K562 (cell line): ENCODE measurements around the gene CTBP2. TPM values are rescaled to one million over a fixed set of nuclear protein-coding genes. Genes with fewer than 3 reads are reported as not detected.

Source experiments
- C11orf30 ChIP-seq: fragments of 450-650 bp; IDR thresholded peaks from 2 replicates; pipeline ENCODE4 v1.6.1; 2016; ENCODE audit warnings: low read depth, mild to moderate bottlenecking
- CBFB ChIP-seq: sonication (generic); formaldehyde crosslinking; IDR thresholded peaks from 2 replicates; pipeline ENCODE4 v1.4.0; 2020; ENCODE audit warnings: mild to moderate bottlenecking, missing genetic modification reagents
- CC2D1A ChIP-seq: fragments of 450-650 bp; IDR thresholded peaks from 2 replicates; pipeline ENCODE4 v1.6.1; 2017; ENCODE audit warnings: mild to moderate bottlenecking
- EHMT2 ChIP-seq: fragments of 450-650 bp; IDR thresholded peaks from 2 replicates; pipeline ENCODE4 v1.6.1; 2018; ENCODE audit warnings: antibody characterized with exemption
- FOSL1 ChIP-seq: fragments of 200-800 bp; sonication (Bioruptor generic); conservative IDR thresholded peaks from 2 replicates; pipeline ENCODE4 v1.6.1; 2016; ENCODE audit warnings: missing genetic modification characterization, missing compliant biosample characterization
- KHSRP ChIP-seq: fragments of 450-650 bp; IDR thresholded peaks from 2 replicates; pipeline ENCODE4 v1.6.1; 2017
- MCM2 ChIP-seq: fragments of 450-650 bp; IDR thresholded peaks from 2 replicates; pipeline ENCODE4 v1.6.1; 2017; ENCODE audit warnings: low read depth, mild to moderate bottlenecking
- NCOR1 ChIP-seq: fragments of 450-650 bp; IDR thresholded peaks from 2 replicates; pipeline ENCODE4 v1.6.1; 2016; ENCODE audit warnings: mild to moderate bottlenecking, moderate library complexity
- POLR2A ChIP-seq: fragments of 450-650 bp; conservative IDR thresholded peaks from 2 replicates; pipeline ENCODE4 v1.6.1; 2016
- RFX1 ChIP-seq: fragments of 450-650 bp; IDR thresholded peaks from 2 replicates; pipeline ENCODE4 v1.6.1; 2016; ENCODE audit warnings: mild to moderate bottlenecking, moderate library complexity
- SIX5 ChIP-seq, 2 experiments: IDR thresholded peaks; 2 replicates each; pipeline ENCODE4 v1.6.1; 2011; ENCODE audit warnings: low read length in 2 of 2, borderline replicate concordance in 1 of 2, low read depth in 1 of 2, mild to moderate bottlenecking in 1 of 2, moderate library complexity in 1 of 2; ENCODE audit not compliant: insufficient read depth in 1 of 2
- TEAD2 ChIP-seq: fragments of 450-650 bp; IDR thresholded peaks from 2 replicates; pipeline ENCODE4 v1.6.1; 2016; ENCODE audit warnings: missing genetic modification characterization, control low read depth, missing compliant biosample characterization
- TOE1 ChIP-seq, 2 experiments: fragments of 450-650 bp in 1 of 2; sonication (generic) in 1 of 2; formaldehyde crosslinking in 1 of 2; IDR thresholded peaks; 2 replicates each; pipeline versions ENCODE4 v1.7.1 to v1.8.0; 2016 to 2022; ENCODE audit warnings: borderline replicate concordance in 2 of 2, mild to moderate bottlenecking in 2 of 2, antibody characterized with exemption in 1 of 2, inconsistent platforms in 1 of 2, low read depth in 1 of 2, missing genetic modification reagents in 1 of 2, moderate library complexity in 1 of 2
- ZC3H11A ChIP-seq: IDR thresholded peaks from 2 replicates; pipeline ENCODE4 v1.6.1; 2012; ENCODE audit warnings: low read depth, low read length, improper control_type of control experiment
- ZNF175 ChIP-seq: fragments of 200-800 bp; sonication (Bioruptor generic); IDR thresholded peaks from 2 replicates; pipeline ENCODE4 v1.6.1; 2016; ENCODE audit warnings: low read depth, mild to moderate bottlenecking, missing genetic modification characterization, missing compliant biosample characterization
- polyA plus RNA-seq, 8 experiments: library from polyadenylated mRNA; depleted of rRNA in 4 of 8; stranded (reverse) in 5 of 8; unstranded in 3 of 8; fragments of >200 nt; fragmentation: Nextera tagmentation in 2 of 8; fragmentation: Illumina TruSeq in 1 of 8; extraction: Ambion mirVana in 2 of 8; extraction: Trizol in 1 of 8; gene quantifications; 2 replicates each; pipeline versions ENCODE4 v1.2.1 to v1.2.3, GENCODE V29; 2011 to 2014; ENCODE audit warnings: inconsistent platforms in 1 of 8, missing spikeins in 1 of 8
- total RNA-seq, 7 experiments: library from RNA; depleted of rRNA in 6 of 7; stranded (reverse); fragments of >200 nt in 6 of 7; fragmentation: Illumina TruSeq in 2 of 7; extraction: Trizol in 2 of 7; gene quantifications; 2 replicates each; pipeline versions ENCODE4 v1.2.1 to v1.2.3, GENCODE V29; 2011 to 2021; ENCODE audit warnings: low replicate concordance in 1 of 7
- TF ChIP-seq, protein P1 (sequence below): fragments of 450-650 bp; IDR thresholded peaks from 2 replicates; pipeline ENCODE4 v1.7.1; 2018; ENCODE audit warnings: mild to moderate bottlenecking, low read depth; ENCODE audit not compliant: partially characterized antibody
- TF ChIP-seq, protein P2 (sequence below): fragments of 250-450 bp; sonication (Bioruptor Pico); IDR thresholded peaks from 2 replicates; pipeline ENCODE4 v1.9.0; 2021; ENCODE audit warnings: mild to moderate bottlenecking
- TF ChIP-seq, protein P3 (sequence below), 3 experiments: IDR thresholded peaks in 2 of 3; conservative IDR thresholded peaks in 1 of 3; 2 replicates each; pipeline ENCODE4 v1.5.1; 2011 to 2012; ENCODE audit warnings: low read length in 3 of 3, mild to moderate bottlenecking in 3 of 3, control low read depth in 2 of 3, improper control_type of control experiment in 1 of 3, inconsistent platforms in 1 of 3, low read depth in 1 of 3, mixed read lengths in 1 of 3, moderate library complexity in 1 of 3; ENCODE audit not compliant: insufficient read depth in 2 of 3
- TF ChIP-seq, protein P4 (sequence below), 2 experiments: fragments of 200-800 bp in 1 of 2; sonication (Bioruptor generic) in 1 of 2; sonication (generic) in 1 of 2; formaldehyde crosslinking in 1 of 2; IDR thresholded peaks in 1 of 2; conservative IDR thresholded peaks in 1 of 2; 2 replicates each; pipeline versions ENCODE4 v1.5.0 to v1.6.1; 2016 to 2020; ENCODE audit warnings: missing compliant biosample characterization in 1 of 2, missing genetic modification characterization in 1 of 2, missing genetic modification reagents in 1 of 2
- TF ChIP-seq, protein P5 (sequence below): fragments of 250-450 bp; sonication (Bioruptor Pico); IDR thresholded peaks from 2 replicates; pipeline ENCODE4 v1.5.0; 2021

Gene CTBP2
- total and polyA plus RNA-seq, 9 of the 15 experiments (the other 6 are each of a cell fraction or from before 2014, with no cell fraction given) = 1.3 to 8.8 (median 5.1) TPM

DNA sequence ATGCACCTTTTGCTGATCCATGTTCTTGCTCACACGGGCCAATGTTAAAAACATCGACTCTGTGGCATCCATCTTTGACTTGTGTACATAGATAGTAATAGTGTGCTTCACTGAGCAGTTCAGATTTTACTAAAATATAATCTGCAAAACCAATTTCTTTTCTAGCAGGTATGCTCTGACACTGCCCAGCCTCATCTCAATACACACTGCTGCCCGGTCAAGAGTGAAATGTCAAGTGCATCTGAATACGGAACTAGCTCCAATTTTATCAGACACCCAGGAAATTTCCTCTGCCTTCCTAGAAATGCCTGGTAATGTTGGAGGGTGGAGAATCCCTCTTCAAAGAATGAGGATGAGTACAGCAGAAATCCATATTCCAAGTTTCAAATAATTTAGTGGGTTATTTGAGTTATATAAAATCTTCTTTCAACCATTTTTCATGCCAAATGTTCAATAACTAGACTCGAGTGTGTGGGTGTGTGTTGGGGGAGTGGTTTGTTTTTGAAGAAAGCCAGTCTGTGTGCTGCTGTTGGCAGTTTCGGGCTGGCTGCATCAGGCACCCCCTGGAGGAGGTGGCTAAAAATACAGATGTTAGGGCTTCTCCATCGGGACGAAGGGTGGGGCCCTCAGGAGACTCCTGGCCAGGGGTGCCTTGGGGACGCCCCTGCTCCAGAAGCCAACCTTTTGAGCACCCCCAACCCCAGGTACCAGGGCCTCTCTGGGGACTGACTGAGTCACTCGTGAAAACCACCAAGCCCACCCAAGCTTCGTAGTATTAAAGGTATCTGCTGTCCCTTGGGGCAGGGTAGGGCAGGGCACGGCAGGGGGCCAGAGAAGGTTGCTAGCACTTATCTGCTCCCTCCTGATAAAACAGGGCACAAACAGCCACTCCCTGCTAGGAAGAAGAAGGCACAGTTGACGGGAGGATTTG lies 15.4 kb downstream of the CTBP2 start (continued):
- TF ChIP-seq, protein P1, sequence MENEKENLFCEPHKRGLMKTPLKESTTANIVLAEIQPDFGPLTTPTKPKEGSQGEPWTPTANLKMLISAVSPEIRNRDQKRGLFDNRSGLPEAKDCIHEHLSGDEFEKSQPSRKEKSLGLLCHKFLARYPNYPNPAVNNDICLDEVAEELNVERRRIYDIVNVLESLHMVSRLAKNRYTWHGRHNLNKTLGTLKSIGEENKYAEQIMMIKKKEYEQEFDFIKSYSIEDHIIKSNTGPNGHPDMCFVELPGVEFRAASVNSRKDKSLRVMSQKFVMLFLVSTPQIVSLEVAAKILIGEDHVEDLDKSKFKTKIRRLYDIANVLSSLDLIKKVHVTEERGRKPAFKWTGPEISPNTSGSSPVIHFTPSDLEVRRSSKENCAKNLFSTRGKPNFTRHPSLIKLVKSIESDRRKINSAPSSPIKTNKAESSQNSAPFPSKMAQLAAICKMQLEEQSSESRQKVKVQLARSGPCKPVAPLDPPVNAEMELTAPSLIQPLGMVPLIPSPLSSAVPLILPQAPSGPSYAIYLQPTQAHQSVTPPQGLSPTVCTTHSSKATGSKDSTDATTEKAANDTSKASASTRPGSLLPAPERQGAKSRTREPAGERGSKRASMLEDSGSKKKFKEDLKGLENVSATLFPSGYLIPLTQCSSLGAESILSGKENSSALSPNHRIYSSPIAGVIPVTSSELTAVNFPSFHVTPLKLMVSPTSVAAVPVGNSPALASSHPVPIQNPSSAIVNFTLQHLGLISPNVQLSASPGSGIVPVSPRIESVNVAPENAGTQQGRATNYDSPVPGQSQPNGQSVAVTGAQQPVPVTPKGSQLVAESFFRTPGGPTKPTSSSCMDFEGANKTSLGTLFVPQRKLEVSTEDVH = no peak
- TF ChIP-seq POLR2A = no peak
- TF ChIP-seq EHMT2 = no peak
- TF ChIP-seq NCOR1 = peak; percentile 43
- TF ChIP-seq C11orf30 = no peak
- TF ChIP-seq, protein P2, sequence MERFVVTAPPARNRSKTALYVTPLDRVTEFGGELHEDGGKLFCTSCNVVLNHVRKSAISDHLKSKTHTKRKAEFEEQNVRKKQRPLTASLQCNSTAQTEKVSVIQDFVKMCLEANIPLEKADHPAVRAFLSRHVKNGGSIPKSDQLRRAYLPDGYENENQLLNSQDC (CRISPR knock-in tag) = no peak
- no peak for TF ChIP-seq CC2D1A
- no peak for TF ChIP-seq TOE1 (IDR thresholded peaks at IDR 0.05; ENCODE audit: borderline replicate concordance)
- TF ChIP-seq TOE1 (CRISPR knock-in tag; IDR thresholded peaks at IDR 0.05; ENCODE audit: borderline replicate concordance, low read depth) = no peak
- TF ChIP-seq ZNF175 (CRISPR knock-in tag) = no peak
- no peak for TF ChIP-seq MCM2
- TF ChIP-seq ZC3H11A = no peak
- no peak for TF ChIP-seq KHSRP
- TF ChIP-seq RFX1 = no peak
- TF ChIP-seq, protein P3, sequence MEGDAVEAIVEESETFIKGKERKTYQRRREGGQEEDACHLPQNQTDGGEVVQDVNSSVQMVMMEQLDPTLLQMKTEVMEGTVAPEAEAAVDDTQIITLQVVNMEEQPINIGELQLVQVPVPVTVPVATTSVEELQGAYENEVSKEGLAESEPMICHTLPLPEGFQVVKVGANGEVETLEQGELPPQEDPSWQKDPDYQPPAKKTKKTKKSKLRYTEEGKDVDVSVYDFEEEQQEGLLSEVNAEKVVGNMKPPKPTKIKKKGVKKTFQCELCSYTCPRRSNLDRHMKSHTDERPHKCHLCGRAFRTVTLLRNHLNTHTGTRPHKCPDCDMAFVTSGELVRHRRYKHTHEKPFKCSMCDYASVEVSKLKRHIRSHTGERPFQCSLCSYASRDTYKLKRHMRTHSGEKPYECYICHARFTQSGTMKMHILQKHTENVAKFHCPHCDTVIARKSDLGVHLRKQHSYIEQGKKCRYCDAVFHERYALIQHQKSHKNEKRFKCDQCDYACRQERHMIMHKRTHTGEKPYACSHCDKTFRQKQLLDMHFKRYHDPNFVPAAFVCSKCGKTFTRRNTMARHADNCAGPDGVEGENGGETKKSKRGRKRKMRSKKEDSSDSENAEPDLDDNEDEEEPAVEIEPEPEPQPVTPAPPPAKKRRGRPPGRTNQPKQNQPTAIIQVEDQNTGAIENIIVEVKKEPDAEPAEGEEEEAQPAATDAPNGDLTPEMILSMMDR (IDR thresholded peaks at IDR 0.05 in 2 of 3, conservative IDR thresholded peaks at IDR 0.05 in 1 of 3; ENCODE audit: insufficient read depth in 2 of 3, low read depth in 1 of 3, low read length in 3 of 3) = peak; percentile 61 to 67 (median 63)
- TF ChIP-seq TEAD2 (tag) = no peak
- TF ChIP-seq, protein P4, sequence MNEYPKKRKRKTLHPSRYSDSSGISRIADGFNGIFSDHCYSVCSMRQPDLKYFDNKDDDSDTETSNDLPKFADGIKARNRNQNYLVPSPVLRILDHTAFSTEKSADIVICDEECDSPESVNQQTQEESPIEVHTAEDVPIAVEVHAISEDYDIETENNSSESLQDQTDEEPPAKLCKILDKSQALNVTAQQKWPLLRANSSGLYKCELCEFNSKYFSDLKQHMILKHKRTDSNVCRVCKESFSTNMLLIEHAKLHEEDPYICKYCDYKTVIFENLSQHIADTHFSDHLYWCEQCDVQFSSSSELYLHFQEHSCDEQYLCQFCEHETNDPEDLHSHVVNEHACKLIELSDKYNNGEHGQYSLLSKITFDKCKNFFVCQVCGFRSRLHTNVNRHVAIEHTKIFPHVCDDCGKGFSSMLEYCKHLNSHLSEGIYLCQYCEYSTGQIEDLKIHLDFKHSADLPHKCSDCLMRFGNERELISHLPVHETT (CRISPR knock-in tag; conservative IDR thresholded peaks at IDR 0.05 in 1 of 2, IDR thresholded peaks at IDR 0.05 in 1 of 2) = no peak
- no peak for TF ChIP-seq FOSL1 (tag)
- TF ChIP-seq, protein P5, sequence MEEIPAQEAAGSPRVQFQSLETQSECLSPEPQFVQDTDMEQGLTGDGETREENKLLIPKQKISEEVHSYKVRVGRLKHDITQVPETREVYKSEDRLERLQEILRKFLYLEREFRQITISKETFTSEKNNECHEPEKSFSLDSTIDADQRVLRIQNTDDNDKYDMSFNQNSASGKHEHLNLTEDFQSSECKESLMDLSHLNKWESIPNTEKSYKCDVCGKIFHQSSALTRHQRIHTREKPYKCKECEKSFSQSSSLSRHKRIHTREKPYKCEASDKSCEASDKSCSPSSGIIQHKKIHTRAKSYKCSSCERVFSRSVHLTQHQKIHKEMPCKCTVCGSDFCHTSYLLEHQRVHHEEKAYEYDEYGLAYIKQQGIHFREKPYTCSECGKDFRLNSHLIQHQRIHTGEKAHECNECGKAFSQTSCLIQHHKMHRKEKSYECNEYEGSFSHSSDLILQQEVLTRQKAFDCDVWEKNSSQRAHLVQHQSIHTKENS (CRISPR knock-in tag) = no peak
- TF ChIP-seq CBFB (CRISPR knock-in tag) = no peak
- TF ChIP-seq SIX5 (IDR thresholded peaks at IDR 0.05; ENCODE audit: borderline replicate concordance in 1 of 2, insufficient read depth in 1 of 2, low read depth in 1 of 2, low read length in 2 of 2) = no peak
